Kasumi-1 (cell line): ENCODE data around the gene CIB2.

Experiments used
- DNase-seq, 2 experiments: peaks; one replicate each; lab custom pipeline; 2025; lab: John Stamatoyannopoulos, UW

CIB2 gene

DNA sequence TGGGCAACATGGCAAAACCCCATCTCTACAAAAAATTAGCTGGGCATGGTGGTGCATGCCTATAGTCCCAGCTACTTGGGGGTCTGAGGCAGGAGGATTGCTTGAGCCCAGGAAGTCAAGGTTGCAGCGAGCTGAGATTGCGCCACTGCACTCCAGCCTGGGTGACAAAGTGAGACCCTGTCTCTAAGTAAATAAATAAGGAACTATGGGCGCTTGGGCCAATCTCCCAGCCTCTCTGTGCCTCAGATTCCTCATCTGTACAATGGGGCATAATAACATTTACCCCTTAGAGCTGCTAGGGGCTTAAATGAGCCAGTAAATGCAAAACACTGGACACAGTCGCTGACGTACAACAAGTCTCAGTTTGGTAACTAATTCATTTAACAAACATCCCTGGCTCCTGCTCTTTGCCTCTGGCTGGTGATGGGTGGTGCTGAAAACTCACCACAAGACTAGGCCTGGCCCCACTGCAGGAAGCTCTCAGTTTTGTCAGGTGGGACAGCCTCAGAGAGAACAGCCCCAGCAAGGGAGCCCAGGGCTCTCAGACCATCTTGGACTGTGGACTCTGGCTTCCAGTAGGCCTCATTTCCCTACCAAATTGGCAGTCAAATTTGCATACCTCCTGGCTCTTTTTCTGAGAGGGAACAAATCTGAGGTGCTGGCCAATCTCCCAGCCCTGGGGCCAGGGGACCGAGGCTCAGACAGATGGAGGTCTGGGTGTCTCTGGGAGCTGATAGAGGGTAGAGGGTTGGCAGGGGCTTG, 47.4 kb downstream of the CIB2 start:
- DNase-seq = no peak

DNA sequence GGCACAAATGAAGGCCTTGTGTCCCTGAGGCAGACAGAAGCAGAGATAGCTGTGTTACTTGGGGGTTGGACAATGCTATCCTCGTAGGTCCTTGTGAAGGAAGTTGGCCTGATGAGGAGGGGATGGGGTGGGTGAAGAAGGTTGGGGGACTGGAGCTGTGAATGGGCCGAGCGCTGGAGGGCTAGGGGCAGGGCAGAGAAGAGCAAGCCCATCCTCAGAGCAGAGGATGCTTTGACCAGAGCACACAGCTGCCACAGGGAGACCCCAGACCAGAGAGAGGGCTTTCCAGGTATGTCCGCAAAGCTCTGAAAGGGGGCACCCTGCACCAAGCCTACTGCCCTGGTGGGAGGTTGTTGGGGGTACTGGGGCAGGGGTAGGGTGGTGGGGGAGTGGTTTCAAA, 48.1 kb downstream of the CIB2 start:
- DNase-seq = no peak

DNA sequence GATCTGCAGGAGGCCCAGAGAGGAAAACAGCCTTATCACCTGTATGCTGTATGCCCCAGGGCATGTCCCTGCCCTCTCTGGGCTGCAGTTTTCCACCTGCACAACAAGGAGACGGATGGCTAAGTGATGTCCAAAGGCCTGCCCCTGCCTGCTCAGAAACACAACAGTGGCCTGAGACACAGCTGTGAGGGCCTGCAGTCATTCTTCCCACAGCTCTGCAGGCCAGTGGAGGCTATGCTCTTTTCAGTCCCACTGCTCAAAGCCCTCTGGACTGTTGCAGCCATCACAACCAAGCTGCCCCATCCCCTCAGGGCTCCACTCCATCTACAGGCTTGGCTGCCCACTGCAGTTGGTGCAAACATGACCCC, 48.5 kb downstream of the CIB2 start:
- DNase-seq = no peak

DNA sequence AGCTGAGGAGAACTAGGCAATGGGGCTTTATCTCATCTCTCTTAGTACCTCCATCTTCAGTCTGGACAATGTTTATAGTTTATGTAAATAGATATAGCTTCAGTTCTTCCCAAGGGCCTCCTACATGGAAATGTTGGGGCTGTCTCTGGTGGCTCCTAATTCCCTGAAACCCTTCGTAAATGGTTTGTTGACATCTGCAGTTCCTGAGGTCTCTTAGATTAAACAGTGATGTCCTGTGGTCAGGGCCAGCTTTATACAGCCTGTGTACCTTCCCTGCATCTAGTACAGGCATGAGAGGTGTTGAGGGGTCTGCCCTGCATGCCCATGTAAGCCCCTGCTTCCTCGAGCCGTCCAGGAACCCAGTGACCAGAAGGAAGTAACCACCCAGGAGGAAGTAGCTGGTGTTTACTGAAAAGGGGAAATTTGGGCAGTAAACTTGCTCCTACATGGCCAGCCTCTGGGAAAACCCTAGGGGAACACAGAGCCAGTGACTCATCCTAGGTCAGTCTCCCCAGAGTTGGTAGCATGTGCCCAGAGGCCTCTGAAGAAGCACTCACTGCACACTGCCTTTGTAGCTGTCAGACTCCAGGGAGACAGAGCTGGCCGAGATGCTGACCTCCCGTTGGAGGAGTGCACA, 49.0 kb downstream of the CIB2 start:
- peak in 1 of 2 experiments; percentile 25 for DNase-seq

DNA sequence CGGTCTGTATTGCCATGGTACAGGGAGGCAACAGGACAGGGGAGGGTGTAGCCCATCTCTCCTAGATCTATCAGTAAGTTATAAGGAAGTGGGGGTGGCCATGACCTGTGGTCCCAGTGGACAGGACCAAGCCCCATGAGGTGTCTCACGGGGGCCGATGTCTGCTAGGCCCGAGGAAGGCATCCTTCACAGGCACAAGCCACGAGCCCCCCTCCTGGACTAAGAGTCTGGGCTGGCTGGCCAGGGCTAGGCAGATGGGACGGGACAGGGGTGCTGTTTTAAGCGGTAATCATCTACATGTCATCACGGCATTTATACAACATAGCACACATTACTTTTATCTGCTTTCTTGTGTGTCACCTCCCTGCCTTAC, 51.2 kb downstream of the CIB2 start:
- DNase-seq = no peak

DNA sequence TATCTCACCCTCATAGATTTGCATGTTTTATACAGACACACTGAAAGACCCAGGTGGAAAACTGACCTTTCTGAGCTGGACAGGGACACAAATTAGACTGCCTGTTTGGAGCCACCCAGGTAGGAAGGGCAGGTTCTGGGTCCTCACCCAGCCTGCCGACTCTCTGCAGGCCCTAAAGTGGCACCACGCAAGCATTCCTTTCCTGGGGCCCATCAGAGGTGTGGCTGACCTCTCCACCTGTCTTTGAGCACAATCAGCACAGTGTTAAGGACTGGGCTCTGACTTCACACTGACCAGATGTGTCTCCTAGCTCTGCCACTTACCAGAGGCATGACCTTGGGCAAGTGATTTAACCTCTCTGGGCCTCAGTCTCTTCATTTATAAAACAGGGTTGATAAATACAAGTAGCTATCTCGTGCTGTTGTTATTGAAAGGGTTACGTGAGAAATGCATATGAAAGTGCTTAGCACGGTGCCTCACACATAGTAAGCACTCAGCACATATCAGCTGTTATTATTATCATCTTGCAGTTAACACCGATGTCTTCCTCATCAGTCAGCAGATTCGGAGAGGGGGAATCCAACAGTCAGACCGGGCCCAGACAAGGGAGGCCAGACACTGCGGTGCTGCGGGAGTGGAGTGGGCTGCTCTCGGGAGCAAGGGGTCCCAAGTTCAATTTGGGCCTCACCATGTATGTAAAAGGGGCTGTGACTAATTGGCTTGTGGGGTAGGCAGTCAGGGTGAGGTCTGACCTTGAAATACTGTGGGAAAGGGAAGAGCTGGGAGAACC, 51.8 kb downstream of the CIB2 start:
- no peak for DNase-seq

DNA sequence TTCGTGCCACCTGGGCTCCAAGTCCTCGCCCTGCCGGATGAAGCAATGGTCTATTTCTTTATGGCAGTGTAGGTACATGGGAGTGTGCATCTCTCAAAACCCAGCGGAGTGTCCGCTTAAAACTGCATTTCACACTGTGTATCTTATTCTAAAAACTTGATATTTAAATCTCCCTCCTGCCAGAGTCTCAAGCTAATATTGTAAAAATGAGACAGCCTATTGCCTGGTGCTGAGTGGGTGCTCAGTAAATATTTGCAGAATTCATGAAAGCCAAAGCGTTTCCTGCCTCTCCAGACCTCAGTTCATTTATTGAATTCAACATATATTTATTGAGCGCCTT, 53.4 kb downstream of the CIB2 start:
- peak in 1 of 2 experiments; percentile 60 for DNase-seq

DNA sequence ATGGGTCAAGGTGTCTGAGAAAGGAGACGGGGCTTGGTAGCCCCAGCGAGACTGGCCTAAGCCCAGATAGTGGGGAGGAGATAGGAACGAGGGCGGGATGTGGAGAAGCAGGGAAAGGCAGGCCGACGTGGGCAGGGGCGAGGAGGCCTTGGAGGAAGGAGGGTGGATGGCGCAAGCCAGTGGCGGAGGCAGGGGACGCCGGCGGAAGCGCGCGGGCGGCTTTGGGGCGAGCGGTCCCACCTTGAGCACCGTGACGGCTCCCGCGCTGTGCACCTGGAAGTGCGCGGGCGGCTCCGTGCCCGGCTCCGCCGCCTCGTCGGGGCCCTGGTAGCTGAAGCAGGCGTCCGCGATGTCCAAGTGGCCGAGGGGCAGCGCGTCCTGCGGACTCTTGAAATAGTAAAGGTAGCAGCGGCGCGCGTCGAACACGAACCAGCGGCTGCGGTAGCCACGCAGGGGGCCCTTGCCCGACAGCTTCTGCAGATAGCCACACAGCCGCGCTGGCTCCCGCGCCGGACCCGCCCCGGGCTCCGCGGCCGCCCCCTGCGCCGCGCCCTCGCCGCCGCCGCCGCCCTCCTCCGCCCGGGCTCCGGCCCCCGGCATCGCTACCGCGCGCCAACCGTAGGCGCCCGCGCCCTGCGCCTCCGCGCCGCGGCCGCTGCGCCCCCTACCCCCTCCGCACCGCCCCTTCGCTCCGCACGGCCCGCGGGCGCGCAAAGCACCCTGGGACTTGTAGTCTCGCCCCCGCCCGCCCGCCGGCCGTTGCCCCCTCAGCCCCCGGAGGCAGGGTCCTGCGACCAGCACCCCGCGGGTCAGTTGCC, 54.0 kb downstream of the CIB2 start, which contains the start of gene TBC1D2B:
TBC1D2B (minus strand) TSS at position 659 of the 818 bp plus-strand sequence; CDS start at position 600, 59 bp downstream.
- peak; percentile 28 to 60 for DNase-seq

DNA sequence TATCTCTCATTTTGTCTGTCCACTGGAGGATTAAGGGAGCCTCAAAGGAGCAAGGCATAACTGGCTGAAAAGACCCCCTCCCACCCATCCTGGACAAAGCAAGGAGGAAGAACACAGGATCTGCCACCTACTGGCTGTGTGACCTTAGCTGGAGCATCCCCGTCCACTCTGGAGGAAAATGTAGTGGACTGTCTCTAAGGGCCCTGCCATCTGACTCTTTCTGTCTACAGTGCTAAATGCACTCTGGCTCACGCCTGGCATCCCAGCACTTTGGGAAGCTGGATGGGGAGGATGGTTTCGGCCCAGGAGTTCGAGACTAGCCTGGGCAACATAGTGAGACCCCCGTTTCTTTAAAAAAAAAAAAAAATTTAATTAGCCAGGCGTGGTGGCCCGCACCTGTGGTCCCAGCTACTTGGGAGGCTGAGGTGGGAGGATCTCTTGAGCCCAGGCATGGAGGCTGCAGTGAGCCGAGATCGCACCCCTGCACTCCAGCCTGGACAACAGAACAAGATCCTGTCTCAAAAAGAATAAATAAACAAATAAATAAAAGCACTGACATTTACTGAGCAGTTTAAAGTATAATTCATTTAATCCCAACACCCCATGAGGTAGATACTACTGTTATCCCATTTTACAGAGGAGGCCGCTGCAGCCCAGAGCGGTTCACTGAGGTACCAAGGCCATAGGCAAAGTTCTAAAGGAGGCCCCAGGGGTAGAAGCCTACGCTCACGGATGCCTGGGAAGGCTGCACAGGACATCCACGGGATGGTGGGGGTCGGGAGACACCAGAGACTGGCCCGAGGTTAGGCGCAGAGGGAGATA, 54.8 kb downstream of the CIB2 start:
- peak in 1 of 2 experiments; percentile 29 for DNase-seq

DNA sequence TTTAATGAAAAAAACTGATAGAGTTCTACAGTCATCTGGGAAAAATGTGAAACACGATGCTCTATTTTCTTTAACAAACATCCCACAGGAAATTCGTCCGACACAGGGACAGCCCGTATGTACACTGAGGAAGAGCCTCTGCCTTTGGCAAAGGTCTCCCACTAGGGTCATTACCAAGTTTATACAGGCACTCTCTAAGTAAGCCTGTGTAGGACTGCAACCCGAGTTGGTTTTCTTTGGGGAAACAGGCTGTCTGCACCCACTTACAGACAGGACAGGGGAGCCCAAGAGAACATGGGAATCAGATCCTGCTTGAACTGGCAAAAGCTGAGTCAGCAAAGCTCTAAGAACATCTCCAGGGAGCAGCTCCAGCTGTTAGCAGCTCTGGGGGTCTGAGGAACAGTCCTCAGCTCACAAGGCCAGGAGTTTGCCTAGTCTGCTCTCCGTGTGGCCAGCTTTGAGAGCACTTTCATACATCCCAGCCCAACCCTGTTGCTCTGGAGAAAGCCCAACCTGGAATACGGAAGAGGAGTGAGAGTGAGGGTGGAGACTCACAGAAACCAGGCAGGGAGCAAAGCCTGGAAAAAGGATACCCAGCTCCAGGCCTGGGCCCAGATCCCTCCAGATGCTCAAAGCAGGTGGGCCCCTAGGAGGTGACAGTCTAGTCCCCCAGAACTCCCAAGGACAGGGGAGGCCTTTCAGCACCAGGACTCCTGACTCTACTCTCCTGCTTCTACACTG, 55.6 kb downstream of the CIB2 start:
- DNase-seq = peak; percentile 50 to 52

DNA sequence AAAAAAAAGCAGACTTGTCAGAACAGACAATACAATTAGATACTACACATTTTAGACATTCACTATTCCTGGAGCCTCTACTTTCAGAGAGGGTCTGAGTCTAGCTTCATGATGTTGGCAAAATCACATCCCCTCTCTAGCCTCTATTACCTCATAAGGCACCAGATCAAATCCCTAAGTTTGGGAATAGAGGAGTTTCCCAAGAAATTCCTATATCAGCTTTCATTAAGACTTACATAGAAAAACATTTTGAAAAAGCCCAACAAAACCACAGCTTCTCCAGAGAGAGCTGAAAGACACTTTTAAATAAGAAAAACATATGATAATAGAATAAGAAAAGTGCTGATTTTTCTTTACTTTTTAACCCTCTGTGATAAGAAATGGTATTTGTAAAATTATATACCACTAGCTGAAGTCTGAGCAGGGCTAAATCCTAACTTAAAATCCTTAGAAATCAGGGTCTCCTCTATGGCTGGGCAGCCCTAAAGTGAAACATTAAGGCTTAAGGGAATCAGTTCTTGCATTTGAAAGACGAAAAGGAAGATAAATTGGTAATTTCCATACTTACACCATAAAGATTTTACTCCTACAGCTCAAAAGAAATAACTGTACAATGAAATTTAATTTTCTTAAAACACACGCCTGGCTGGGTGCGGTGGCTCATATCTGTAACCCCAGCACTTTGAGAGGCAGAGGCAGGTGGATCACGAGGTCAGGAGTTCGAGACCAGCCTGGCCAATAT, 58.0 kb downstream of the CIB2 start:
- DNase-seq = no peak

DNA sequence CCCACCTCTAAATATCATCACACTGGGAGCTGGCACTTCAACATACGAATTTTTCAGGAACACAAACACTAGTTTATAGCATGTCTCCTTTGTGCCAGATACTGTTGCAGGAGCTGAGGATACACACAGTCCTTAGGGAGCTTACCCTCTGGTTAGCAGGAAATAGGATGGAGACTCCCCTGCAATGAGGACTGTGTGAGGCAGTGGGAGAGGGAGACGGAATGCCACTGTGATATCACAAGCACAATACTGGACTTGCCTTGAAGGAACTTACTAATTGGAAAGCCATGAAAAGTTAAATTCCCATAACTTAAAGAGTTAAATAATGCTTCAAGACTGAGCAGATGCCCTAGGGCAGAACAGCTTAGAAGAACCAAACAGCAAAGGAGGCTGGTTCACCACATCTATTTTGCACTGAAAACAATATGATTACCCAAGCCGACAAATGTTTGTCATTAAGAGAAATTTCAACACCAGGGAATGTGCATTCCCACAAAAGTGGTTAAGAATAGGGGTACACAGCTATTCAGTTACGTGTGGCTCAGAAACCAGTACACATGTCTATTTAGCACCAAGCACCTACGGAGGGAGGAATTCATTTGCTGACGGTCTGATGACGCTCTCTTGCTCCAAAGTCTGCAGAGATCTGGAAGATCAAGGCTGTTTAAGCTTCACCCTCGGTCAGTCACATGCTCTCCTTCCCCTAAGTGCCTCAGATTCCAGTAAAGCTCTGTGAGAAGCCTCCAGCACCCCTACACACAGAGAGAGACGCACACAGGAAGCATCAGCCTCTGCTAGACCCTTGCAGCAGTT, 59.0 kb downstream of the CIB2 start:
- DNase-seq = peak; percentile 41 to 55

DNA sequence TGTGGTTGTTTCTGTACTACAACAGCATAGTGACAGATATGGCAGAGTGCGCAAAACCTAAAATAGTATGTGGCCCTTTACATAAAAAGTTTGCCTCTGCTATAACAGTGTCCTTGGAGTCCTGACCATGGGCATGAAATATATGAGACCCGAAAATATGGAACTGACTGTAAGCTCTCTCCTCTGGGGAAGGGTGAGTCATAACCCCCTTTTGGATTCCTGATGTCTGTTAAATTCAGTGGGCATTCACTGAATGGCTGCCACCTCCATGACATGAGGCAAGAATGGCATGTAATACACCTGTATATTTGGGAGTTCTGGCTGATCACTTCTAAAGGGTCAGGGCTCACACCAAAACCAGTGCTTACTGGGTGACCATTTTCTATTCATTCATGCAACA, 59.9 kb downstream of the CIB2 start:
- peak in 1 of 2 experiments; percentile 7 for DNase-seq

DNA sequence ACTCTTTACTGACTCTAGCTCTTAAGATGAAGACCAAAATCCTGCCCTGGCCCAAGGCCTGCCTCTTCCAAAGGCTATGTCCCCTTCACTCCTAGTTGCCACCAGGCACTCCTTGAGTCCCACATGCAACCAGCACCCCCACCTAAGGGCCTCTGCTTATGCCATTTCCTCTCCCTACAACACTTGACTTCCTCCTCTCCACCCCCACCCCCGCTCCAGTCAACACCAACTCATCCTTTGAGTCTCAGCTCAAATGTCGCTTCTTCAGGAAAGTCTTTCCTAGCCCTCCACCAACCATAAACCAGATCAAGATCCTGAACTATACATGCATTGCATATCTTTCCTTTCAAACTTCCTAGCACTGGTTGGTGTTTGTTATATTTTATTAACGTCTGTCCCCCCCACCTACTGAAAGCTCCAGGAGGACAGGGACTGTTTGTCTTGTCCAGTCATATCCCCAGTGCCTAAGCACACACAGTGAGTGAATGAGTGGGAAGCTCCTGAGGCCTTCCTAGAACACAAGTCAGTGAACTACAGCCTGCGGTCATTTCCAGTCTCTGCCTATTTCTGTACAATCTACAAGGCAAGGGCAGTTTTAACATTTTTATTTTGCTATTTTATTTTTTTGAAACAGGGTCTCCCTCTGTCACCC, 61.1 kb downstream of the CIB2 start:
- peak; percentile 83 to 84 for DNase-seq

DNA sequence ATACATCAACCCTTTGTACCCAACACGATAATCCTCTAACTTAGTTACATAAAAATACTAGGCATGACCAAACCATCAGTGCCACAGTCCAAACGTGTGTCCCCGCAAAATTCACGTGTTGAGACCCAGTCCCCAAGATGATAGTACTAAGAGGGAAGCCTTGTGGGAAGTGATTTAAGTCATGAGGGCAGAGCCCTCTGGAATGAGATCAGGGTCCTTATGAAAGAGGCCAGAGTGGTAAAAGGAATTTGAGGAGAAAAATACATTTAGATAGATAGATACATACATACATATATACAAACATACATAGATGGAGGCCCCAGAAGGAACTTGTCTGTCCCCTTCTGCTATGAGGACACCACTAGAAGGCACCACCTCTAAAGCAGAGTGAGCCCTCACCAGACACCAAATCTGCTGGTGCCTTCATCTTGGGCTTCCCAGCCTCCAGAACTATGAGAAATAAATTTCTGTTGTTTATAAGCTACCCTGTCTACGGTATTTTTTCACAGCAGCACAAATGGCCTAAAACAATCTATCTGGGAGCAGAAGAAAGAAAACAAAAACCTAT, 61.7 kb downstream of the CIB2 start:
- peak in 1 of 2 experiments; percentile 29 for DNase-seq

DNA sequence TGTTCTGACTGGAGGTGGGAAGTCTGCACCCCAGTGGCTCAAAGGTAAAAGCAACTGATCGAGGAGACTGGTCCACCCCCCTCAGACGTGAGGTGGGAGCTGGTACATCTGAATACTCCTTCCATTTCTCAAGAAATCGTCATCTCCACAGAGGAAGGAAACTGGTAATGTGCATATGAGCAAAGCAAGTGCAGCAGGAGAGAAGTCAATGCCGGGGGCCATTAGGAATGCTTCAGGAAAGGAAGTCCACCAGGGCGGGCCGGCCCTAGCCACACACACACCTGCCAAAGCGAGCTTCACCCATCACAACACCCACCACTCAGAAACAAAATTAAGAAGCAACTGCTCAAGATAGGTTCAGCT, 62.2 kb downstream of the CIB2 start:
- DNase-seq = peak; percentile 42 to 49

DNA sequence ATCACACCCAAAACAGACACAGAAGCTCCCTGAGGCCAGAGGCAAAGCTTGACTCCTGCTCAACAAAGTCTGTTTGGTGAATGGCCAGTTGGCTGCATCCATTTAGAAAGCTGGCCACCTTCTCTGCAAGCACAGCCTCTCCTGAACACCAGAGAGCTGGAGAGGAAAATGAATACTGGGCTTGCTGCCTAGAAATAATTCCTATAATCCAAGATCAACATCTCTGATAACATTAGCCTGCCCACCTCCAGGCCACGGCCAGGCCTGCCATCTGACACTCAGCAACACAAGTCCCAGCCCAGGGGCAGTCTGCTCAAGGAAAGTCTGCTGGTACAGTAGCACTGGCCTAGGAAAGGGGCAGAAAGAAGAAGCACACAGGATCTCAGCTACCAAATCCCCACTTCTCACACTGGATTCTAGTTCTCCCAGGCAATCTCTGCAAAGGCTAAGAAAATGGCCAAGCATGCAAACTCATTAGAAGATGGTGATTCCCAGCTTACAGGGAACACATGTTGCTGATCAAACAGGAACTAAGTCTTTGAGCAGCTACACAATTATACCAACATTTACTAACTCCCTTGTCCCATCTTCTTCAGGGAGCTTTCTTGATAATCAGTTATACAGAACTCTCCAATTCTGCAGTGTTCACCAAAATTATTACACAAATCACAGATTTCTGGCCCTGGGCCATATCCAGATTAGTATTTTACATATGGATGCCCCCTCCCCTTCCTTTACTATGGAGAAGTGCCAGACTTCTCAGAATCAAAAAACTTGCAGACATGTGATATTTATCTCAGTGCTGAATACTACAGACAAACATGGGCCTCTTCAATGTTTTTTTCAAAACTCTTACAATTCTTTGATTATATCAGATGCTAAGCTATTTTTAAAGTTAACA, 63.7 kb downstream of the CIB2 start:
- no peak for DNase-seq
